ENCODE results near the gene WDR31.

WDR31 gene

GRCh38 chr9:113331780-113332179 lies 8.3 kb downstream of the WDR31 start:
- DNase-seq (ENCODE audit: low spot score), result no peak

DNA sequence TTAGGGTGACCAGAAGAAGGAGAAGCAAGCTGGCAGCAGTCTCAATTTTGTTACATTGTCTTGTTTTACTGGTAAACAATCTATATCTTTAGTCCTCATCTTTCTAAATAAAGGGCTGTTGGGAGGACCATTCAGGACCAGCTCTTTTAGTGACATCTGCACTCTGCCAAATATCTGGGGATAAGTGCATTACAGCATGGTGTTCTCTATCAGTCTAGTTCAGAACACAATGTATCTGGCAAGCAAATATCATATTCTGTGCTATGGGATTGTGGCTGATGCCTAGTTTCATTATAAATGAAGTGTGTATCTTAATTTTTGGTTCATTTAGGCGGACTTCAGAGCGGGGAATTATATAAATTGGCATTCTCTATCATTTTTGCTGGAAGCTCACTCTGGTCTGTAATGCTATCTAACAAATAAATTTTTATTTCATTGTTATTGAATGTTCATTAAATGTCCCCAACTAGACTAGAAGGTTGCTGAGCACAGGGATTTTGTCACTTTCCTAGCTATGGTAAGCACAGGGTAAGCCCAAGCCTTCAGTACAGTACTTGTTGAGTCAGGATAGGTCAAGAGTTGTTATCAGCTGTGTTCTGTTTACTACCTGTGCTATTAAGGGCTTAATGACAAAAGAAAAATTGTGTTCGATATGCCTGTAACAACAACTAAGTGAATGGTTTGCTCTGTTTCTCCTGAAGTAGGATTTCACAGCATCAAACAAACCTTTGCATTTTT lies 11.9 kb downstream of the WDR31 start:
- no peak for DNase-seq (ENCODE audit: low spot score)

- DNase-seq (ENCODE audit: low spot score), result no peak
Measured at GRCh38 chr9:113326230-113326629, 13.8 kb downstream of the WDR31 start.

DNA sequence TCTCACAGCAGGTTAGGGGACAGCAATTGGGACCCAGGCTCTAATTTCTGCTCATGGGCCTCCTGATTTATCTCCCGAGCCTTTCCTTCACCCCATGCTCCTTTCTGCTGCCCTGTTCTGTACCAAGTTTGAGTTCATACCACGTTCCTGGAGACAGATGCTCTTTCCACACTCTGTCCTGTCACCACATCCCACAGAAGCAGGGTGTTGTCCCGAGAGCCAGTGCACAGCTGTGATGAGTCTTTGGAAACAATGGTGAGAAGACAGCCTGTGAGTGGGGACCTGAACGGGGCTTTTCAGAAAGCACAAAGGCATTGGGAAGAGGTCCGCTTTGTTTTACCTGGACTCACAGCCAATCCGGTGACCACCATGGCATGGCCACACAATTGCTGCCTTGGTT lies 17.4 kb downstream of the WDR31 start:
- DNase-seq (ENCODE audit: low spot score), result no peak

- DNase-seq (ENCODE audit: low spot score), result no peak
Measured at GRCh38 chr9:113320051-113320450, 20.0 kb downstream of the WDR31 start.

DNA sequence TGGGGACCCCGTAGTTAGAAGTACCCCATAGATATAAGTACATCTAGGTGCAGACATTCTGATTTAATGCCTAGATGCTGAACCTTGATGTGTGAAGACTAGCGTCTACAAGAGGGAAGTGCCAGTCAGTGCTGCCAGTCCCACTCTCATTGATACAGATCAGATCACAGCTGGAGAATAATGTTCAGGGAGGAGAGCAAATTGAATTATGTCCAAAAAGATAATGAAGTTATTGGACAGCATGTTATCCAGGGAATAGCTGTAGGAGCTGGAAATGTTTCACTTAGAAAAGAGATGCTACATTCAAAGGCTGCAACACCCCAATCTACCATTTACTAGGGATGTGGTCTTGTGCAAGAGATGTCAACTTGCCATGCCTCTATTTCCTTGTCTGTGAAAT lies 21.0 kb downstream of the WDR31 start:
- DNase-seq (ENCODE audit: low spot score), result no peak

GRCh38 chr9:113317777-113318176 lies 22.3 kb downstream of the WDR31 start:
- no peak for DNase-seq (ENCODE audit: low spot score)

DNA sequence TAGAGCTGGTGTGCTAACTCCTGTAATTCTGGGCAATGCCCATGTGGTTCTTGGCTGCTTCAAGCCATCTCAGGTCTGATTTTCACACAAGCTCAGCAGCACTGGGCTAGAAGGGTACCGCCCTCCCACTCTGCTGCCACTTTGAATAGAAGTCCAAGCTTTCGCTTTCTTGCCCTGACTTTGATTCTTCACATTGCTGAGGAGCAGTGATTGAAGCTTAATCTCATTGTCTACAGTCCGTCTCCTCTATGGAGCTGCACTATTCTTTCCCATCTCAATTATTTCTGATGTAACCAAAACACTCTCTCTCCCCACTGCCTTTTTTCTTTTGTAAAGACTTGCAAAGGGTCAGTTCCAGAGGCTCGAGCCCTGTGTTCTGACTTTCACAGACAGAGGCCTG lies 24.0 kb downstream of the WDR31 start:
- no peak for DNase-seq (ENCODE audit: low spot score)

GRCh38 chr9:113315231-113315630 lies 24.8 kb downstream of the WDR31 start:
- DNase-seq (ENCODE audit: low spot score), result no peak

GRCh38 chr9:113313261-113313660 lies 26.8 kb downstream of the WDR31 start:
- no peak for DNase-seq (ENCODE audit: low spot score)

DNA sequence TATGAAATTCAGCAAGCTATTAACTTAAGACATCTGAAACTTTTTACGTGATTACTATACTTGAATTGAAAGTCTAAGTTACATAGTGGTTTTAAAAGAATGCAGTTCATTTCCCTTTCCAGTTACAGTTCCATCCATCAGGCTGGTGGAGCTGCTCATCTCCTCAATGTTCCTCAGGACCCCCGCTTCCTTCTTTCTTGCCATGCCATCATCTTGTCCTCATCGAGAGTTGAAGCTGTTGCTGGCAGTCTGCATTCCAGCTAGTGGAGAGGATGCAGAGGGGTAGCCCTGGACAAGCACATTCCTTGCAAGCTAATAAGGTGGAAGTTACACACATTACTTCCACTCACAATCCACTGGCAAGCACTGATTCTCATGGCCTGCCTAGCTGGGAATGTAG lies 28.1 kb downstream of the WDR31 start:
- no peak for DNase-seq (ENCODE audit: low spot score)

GRCh38 chr9:113310538-113310937 lies 29.5 kb downstream of the WDR31 start:
- no peak for DNase-seq (ENCODE audit: low spot score)

DNA sequence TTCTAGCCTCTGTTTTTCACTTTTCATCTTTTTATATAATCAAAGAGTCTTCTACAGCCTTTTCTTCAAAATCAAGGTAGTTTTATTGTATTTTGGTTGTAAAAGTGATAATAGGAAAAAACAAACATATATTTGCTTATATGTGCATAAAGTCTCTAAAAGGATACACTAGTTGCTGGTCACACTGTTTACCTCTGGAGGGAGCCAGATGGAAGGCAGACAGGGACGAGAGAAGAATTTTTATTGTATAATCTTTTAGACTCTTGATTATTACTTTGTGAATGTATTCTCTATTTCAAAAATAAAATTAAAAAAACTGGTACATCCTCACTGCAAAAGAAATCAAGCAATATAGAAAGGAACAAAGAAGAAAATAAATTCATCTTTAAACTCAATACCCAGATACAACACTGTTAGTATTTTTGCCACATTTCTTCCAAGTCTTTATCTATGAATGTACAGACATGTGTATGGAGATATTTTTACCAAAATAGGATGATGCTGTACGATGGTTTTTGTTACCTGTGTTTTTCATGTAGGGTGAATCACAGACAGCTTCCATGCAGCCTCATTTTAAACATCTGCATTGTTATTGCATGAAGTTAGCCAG lies 30.8 kb downstream of the WDR31 start:
- no peak for DNase-seq (ENCODE audit: low spot score)

DNA sequence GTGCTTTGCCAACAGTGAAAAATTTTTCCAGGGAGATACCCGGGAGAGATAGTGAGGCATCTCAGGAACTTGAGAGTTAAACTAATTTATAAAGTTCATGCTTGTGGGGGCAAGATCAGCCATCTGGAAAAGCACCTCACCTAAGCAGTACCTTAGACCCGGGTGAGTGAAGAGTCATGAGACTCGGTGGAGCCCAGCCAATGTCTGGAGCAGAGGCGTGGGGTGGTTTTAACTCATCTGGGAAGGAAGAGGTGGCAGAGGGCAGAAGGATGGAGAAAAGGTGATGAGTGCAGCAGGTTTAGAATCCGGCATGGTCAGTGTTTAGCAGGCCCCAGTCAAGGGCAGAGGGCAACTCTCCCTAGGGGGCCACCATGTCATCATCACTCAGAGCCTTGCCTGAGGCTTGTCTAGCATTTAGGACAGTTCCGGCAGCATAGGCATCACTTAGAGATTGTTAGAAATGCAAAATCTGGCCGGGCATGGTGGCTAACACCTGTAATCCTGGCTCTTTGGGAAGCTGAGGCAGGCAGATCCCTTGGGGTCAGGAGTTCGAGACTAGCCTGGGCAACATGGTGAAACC lies 32.6 kb downstream of the WDR31 start:
- DNase-seq (ENCODE audit: low spot score), result no peak

DNA sequence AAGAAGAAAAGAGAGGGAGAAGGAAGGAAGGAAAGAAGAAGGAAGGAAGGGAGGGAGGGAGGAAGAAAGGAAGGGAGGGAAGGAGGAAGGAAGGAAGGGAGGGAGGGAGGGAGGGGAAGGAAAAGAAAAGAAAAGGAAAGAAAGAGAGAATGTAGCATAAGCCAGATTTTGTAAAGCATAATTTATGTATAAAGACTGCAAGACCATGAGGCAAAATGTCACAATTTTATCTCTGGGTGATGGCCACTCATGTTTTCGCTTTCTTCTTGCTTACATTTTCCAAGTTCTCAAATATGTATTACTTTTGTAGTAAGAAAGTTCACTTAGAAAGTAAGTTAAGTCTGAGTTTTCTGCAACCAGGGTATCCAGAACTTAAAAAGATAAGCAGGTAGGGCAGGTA lies 33.5 kb downstream of the WDR31 start:
- no peak for DNase-seq (ENCODE audit: low spot score)

GRCh38 chr9:113302792-113303418 lies 37.2 kb downstream of the WDR31 start, which contains the start of gene RNF183:
Gene RNF183 (minus strand): TSS chr9:113303376. CDS start chr9:113298184, 5,192 bp downstream.
- DNase-seq (ENCODE audit: low spot score), result peak; percentile 52

DNA sequence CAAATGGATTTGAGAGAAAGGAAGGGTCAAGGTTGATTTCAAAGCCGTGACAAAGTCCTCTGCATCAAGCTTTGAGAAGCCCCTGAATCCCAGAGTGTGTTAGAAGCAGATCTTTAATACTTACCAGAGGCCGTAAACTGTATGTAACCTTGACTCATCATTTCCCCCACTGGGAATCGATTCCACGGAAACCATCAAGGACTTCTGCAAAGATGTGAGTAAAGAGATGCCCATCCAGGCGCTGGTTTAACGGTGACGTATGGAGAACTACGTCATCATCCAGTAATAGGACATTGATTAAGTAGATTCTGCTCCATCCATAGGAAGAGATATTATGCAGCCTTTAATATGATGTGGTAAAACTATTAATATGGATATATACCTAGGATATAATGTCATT lies 38.5 kb downstream of the WDR31 start:
- DNase-seq (ENCODE audit: low spot score), result no peak

- no peak for DNase-seq (ENCODE audit: low spot score)
Measured at GRCh38 chr9:113299800-113300292, 40.2 kb downstream of the WDR31 start.

- no peak for DNase-seq (ENCODE audit: low spot score)
Measured at GRCh38 chr9:113298924-113299770, 40.9 kb downstream of the WDR31 start.

DNA sequence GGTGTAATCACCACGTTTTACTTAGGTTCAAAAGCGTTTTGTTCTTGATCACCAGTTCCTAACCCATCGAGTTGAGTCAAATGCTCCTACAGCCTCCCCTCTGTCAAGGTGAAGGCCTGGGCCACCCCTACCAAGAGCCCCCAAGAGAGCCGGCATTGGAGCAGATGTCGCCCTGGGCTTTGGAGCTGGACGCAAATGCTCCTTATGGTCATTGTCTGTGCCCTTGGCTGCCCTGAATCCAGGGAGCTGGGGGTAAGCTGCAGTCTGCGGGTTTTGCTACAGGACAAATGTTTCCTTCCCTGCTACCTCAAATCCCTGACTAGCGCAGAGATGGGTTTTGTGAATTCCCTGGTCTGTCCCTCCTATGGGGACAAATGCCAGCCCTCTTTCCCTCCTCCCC lies 41.8 kb downstream of the WDR31 start:
- DNase-seq (ENCODE audit: low spot score), result no peak

DNA sequence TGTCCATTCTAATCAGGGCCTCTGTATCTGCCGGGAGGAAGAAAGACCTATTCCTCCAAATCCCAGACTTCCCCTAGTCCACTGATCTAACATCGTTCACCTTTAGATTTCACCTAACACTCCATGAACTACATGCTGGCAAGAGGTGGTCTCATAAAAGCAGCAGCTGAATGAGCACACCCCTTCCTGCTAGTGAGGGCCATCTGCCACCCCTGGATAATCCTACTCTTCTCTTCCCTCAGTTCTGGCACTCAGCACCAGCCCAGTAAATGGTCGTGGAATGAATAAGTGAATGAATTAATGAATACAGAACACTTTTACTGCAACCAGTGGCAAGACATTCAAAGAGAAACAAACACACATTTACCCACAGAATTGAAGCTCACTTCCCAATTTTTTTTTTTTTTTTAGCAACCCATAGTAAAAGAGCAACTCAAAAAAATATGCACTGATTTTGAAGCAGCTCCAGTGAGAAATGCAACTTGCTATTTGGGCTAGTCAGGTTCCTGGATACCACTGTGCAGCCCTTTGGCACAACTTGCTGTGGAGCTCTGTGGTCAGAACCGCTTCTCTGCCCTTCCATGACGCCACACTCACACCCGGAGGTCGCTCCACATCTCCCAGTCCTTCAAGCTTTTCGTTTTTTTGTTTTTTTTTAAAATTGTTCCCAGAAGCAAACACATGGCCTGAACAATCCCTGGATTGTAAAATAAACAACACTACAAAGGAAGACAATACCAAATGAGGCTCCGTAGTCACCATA lies 43.1 kb downstream of the WDR31 start:
- no peak for DNase-seq (ENCODE audit: low spot score)

All from ecto neural progenitor cell (in vitro differentiated cells).